H9 (cell line): ENCODE results near the gene RSPRY1. TPM values are rescaled to one million over a fixed set of nuclear protein-coding genes. Genes with fewer than 3 reads are reported as not detected.

Experiments
- DNase-seq: peaks from one replicate; pipeline ENCODE4 v3.0.0-alpha.2; 2017
- H2AFZ ChIP-seq: one replicate; pipeline ENCODE4 v1.6.1; 2013; ENCODE audit warnings: mild to moderate bottlenecking, low read length, control low read depth, moderate library complexity
- H2AK5ac ChIP-seq: 2 replicates; pipeline ENCODE4 v1.6.1; 2013; ENCODE audit warnings: low read length, control low read depth, mixed read lengths; ENCODE audit not compliant: insufficient read length
- H2BK120ac ChIP-seq: one replicate; pipeline ENCODE4 v1.6.1; 2013; ENCODE audit warnings: low read depth, mild to moderate bottlenecking, low read length, control low read depth, inconsistent platforms; ENCODE audit not compliant: poor library complexity, severe bottlenecking
- H2BK12ac ChIP-seq: 2 replicates; pipeline ENCODE4 v1.6.1; 2013; ENCODE audit warnings: low read length, control low read depth, mixed read lengths, low read depth; ENCODE audit not compliant: insufficient read length
- H2BK15ac ChIP-seq: 2 replicates; pipeline ENCODE4 v1.6.1; 2013; ENCODE audit warnings: low read depth, low read length, control low read depth
- H2BK20ac ChIP-seq: one replicate; pipeline ENCODE4 v1.6.1; 2013; ENCODE audit warnings: low read depth, mild to moderate bottlenecking, low read length, control low read depth, inconsistent platforms; ENCODE audit not compliant: poor library complexity, severe bottlenecking
- H2BK5ac ChIP-seq: 2 replicates; pipeline ENCODE4 v1.6.1; 2013; ENCODE audit warnings: low read length, control low read depth, mixed read lengths; ENCODE audit not compliant: insufficient read length
- H3K14ac ChIP-seq: 2 replicates; pipeline ENCODE4 v1.6.1; 2013; ENCODE audit warnings: low read length, control low read depth; ENCODE audit not compliant: insufficient read depth
- H3K18ac ChIP-seq: 2 replicates; pipeline ENCODE4 v1.6.1; 2013; ENCODE audit warnings: low read depth, mild to moderate bottlenecking, mixed read lengths, low read length, control low read depth; ENCODE audit not compliant: insufficient read length
- H3K23ac ChIP-seq: 2 replicates; pipeline ENCODE4 v1.6.1; 2013; ENCODE audit warnings: low read length, control low read depth, mixed read lengths, low read depth; ENCODE audit not compliant: insufficient read length
- H3K23me2 ChIP-seq: 2 replicates; pipeline ENCODE4 v1.6.1; 2013; ENCODE audit warnings: low read depth, mild to moderate bottlenecking, mixed read lengths, low read length, control low read depth; ENCODE audit not compliant: insufficient read length, poor library complexity, severe bottlenecking
- H3K27ac ChIP-seq: 2 replicates; pipeline ENCODE4 v1.5.1; 2013; ENCODE audit warnings: low read length, control low read depth, mixed read lengths, low read depth; ENCODE audit not compliant: insufficient read length
- H3K27me3 ChIP-seq: 2 replicates; pipeline ENCODE4 v1.6.1; 2013; ENCODE audit warnings: low read length, control low read depth, inconsistent platforms; ENCODE audit not compliant: insufficient read depth
- H3K4ac ChIP-seq: 2 replicates; pipeline ENCODE4 v1.6.1; 2013; ENCODE audit warnings: low read depth, mild to moderate bottlenecking, control low read depth, inconsistent platforms, low read length, moderate library complexity
- H3K4me1 ChIP-seq: 2 replicates; pipeline ENCODE4 v1.6.1; 2013; ENCODE audit warnings: low read length, control low read depth, inconsistent platforms; ENCODE audit not compliant: insufficient read depth
- H3K4me2 ChIP-seq: 2 replicates; pipeline ENCODE4 v1.6.1; 2013; ENCODE audit warnings: low read length, control low read depth, mixed read lengths; ENCODE audit not compliant: insufficient read length, insufficient read depth
- H3K56ac ChIP-seq: 2 replicates; pipeline ENCODE4 v1.6.1; 2013; ENCODE audit warnings: low read depth, mild to moderate bottlenecking, mixed read lengths, low read length, control low read depth; ENCODE audit not compliant: insufficient read length
- H3K79me1 ChIP-seq: 2 replicates; pipeline ENCODE4 v1.6.1; 2013; ENCODE audit warnings: low read depth, mild to moderate bottlenecking, moderate library complexity, low read length, control low read depth, inconsistent platforms; ENCODE audit not compliant: insufficient read depth, poor library complexity, severe bottlenecking
- H3K79me2 ChIP-seq: 2 replicates; pipeline ENCODE4 v1.6.1; 2013; ENCODE audit warnings: low read length, control low read depth, inconsistent platforms; ENCODE audit not compliant: insufficient read depth
- H3K9ac ChIP-seq: 2 replicates; pipeline ENCODE4 v1.6.1; 2013; ENCODE audit warnings: low read length, control low read depth, mixed read lengths; ENCODE audit not compliant: insufficient read length; ENCODE audit errors: extremely low read depth
- H3K9me3 ChIP-seq: one replicate; pipeline ENCODE4 v1.6.1; 2013; ENCODE audit warnings: low read depth, low read length, inconsistent platforms; ENCODE audit not compliant: control insufficient read depth
- H3T11ph ChIP-seq: one replicate; pipeline ENCODE4 v1.6.1; 2013; ENCODE audit warnings: mild to moderate bottlenecking, low read length, control low read depth, inconsistent platforms
- H4K20me1 ChIP-seq: one replicate; pipeline ENCODE4 v1.6.1; 2013; ENCODE audit not compliant: control insufficient read depth, insufficient read length, insufficient read depth
- H4K5ac ChIP-seq: 2 replicates; pipeline ENCODE4 v1.6.1; 2013; ENCODE audit warnings: low read depth, mild to moderate bottlenecking, mixed read lengths, low read length, control low read depth; ENCODE audit not compliant: insufficient read length
- H4K8ac ChIP-seq: replicated peaks from 2 replicates; pipeline ENCODE4 v1.6.1; 2013; ENCODE audit warnings: low read length, control low read depth, mixed read lengths, low read depth; ENCODE audit not compliant: insufficient read length
- H4K91ac ChIP-seq: 2 replicates; pipeline ENCODE4 v1.6.1; 2013; ENCODE audit warnings: low read depth, mild to moderate bottlenecking, moderate library complexity, mixed read lengths, low read length, control low read depth; ENCODE audit not compliant: insufficient read length
- H3K27ac Mint-ChIP-seq, 3 experiments: 2 replicates in 2 of 3; 3 replicates in 1 of 3; pipeline ENCODE4 v1.8.0; 2020 to 2021; ENCODE audit warnings: mixed read lengths in 3 of 3, mild to moderate bottlenecking in 1 of 3, moderate library complexity in 1 of 3
- H3K27me3 Mint-ChIP-seq: 2 replicates; pipeline ENCODE4 v1.8.0; 2021; ENCODE audit warnings: low read depth, mild to moderate bottlenecking, moderate library complexity, mixed read lengths
- H3K36me3 Mint-ChIP-seq, 3 experiments: 2 replicates in 2 of 3; 3 replicates in 1 of 3; pipeline ENCODE4 v1.8.0; 2020 to 2021; ENCODE audit warnings: low read depth in 3 of 3, mixed read lengths in 3 of 3; ENCODE audit not compliant: insufficient read depth in 1 of 3
- H3K4me1 Mint-ChIP-seq, 2 experiments: 2 replicates each; pipeline ENCODE4 v1.8.0; 2020; ENCODE audit warnings: mixed read lengths in 2 of 2
- H3K4me3 Mint-ChIP-seq, 2 experiments: 2 replicates in 1 of 2; 3 replicates in 1 of 2; pipeline ENCODE4 v1.8.0; 2020 to 2021; ENCODE audit warnings: mild to moderate bottlenecking in 2 of 2, mixed read lengths in 2 of 2, moderate library complexity in 1 of 2
- H3K9me3 Mint-ChIP-seq, 2 experiments: 2 replicates in 1 of 2; 3 replicates in 1 of 2; pipeline ENCODE4 v1.8.0; 2020; ENCODE audit warnings: mild to moderate bottlenecking in 2 of 2, mixed read lengths in 2 of 2, moderate library complexity in 1 of 2
- CTCF ChIP-seq: fragments of 200-600 bp; sonication (generic); conservative IDR thresholded peaks from 3 replicates; pipeline ENCODE4 v1.8.0; 2021; ENCODE audit warnings: antibody characterized with exemption, mild to moderate bottlenecking
- WGBS: extraction: QIAGEN DNeasy Blood & Tissue Kit; methylation state at CpG from one replicate; pipeline ENCODE4 v1.1.7; 2013; ENCODE audit warnings: missing lambda C conversion rate, low lambda C conversion rate, mixed read lengths; ENCODE audit not compliant: insufficient read length; ENCODE audit errors: extremely low coverage; 5-methylcytosine and 5-hydroxymethylcytosine counted together
- total RNA-seq: library from RNA; stranded (reverse); gene quantifications from 2 replicates; pipeline ENCODE4 v1.2.1, GENCODE V29; 2021

The RSPRY1 gene
- total RNA-seq, 1 experiment from 2014 or later, result 36.1 TPM

GRCh38 chr16:57260294-57260929, 74.3 kb downstream of the RSPRY1 start:
- whole genome bisulfite sequencing, result no CpG with 5 or more reads among the region's 16 CpGs
- Histone ChIP-seq H2BK120ac (no peak overlapping the region), H3K27ac (peak overlapping the region; percentile 2), H2BK15ac (no peak overlapping the region), H2BK20ac (no peak overlapping the region), H3K4me2 (peak overlapping the region; percentile 4), H3K9me3 (no peaks in the 10 kb centered on the region), H4K20me1 (no peaks in the 10 kb centered on the region), H3K23ac (no peak overlapping the region), H3K4ac (no peak overlapping the region), H3K23me2 (no peaks in the 10 kb centered on the region), H4K8ac (no peak overlapping the region), H3K79me2 (no peaks in the 10 kb centered on the region), H2BK12ac (peak overlapping the region; percentile 85), H3K18ac (peak overlapping the region; percentile 73), H3K9ac (no peak overlapping the region), H2BK5ac (no peak overlapping the region), H3K56ac (no peak overlapping the region), H2AK5ac (no peak overlapping the region), H2AFZ (peak overlapping the region; percentile 56), H3K27me3 (no peaks in the 10 kb centered on the region), H3K4me1 (peaks cover 3% of the 10 kb centered on the region), H4K91ac (no peak overlapping the region), H3K14ac (0 out of 2 replicates have a peak overlapping the region, but pooled peaks have one; percentile 21), H4K5ac (no peak overlapping the region), H3T11ph (no peak overlapping the region), H3K79me1 (no peaks in the 10 kb centered on the region)
- Mint-ChIP-seq H3K27ac (peak overlapping the region; percentile 78 to 89 (median 83)), H3K27me3 (no peaks in the 10 kb centered on the region; the same call in 1 of the 2 replicates), H3K4me1 (peaks cover 15 to 16% of the 10 kb centered on the region in 2 experiments), H3K36me3 (no peaks in the 10 kb centered on the region; a peak in 2 of 7 replicates), H3K4me3 (peak overlapping the region; percentile 20 to 24; a peak in 2 of 5 replicates), H3K9me3 (no peaks in the 10 kb centered on the region; a peak in 1 of 5 replicates)
- TF ChIP-seq CTCF, result no peak
- DNase-seq, result peak; percentile 67
